H1 (cell line): ENCODE results near the gene STXBP5L.

Experiments
- CREB1 ChIP-seq: IDR thresholded peaks from 2 replicates; pipeline ENCODE4 v1.6.1; 2012; ENCODE audit warnings: inconsistent platforms
- EZH2 ChIP-seq: fragments of 200-600 bp; sonication (generic); IDR thresholded peaks from 2 replicates; pipeline ENCODE4 v1.7.1; 2012; ENCODE audit warnings: low read depth, mild to moderate bottlenecking, moderate library complexity, low read length, inconsistent platforms; ENCODE audit not compliant: severe bottlenecking
- JUN ChIP-seq: IDR thresholded peaks from 2 replicates; pipeline ENCODE4 v1.6.1; 2011; ENCODE audit warnings: low read depth, mild to moderate bottlenecking, improper control_type of control experiment, low read length
- JUND ChIP-seq: IDR thresholded peaks from 2 replicates; pipeline ENCODE4 v1.6.1; 2011; ENCODE audit warnings: mild to moderate bottlenecking, improper control_type of control experiment, low read length
- NRF1 ChIP-seq: IDR thresholded peaks from 2 replicates; pipeline ENCODE4 v1.6.1; 2011; ENCODE audit warnings: mild to moderate bottlenecking, low read depth, low read length, improper control_type of control experiment
- POLR2A ChIP-seq, 2 experiments: IDR thresholded peaks; 1 replicate in 1 of 2; 2 replicates in 1 of 2; pipeline ENCODE4 v1.6.1; 2011; ENCODE audit warnings: low read depth in 2 of 2, low read length in 2 of 2, mild to moderate bottlenecking in 2 of 2; ENCODE audit errors: control extremely low read depth in 1 of 2
- RXRA ChIP-seq: IDR thresholded peaks from 2 replicates; pipeline ENCODE4 v1.6.1; 2011; ENCODE audit warnings: low read depth, mild to moderate bottlenecking, low read length, moderate library complexity; ENCODE audit not compliant: insufficient read depth
- SUZ12 ChIP-seq: fragments of 200-600 bp; sonication (generic); IDR thresholded peaks from 2 replicates; pipeline ENCODE4 v1.6.1; 2012; ENCODE audit warnings: mild to moderate bottlenecking, inconsistent platforms, low read length, moderate library complexity, mixed read lengths
- TAF7 ChIP-seq: optimal IDR thresholded peaks from 2 replicates; pipeline ENCODE3; 2011; ENCODE audit warnings: low read depth, mild to moderate bottlenecking, inconsistent platforms, low read length, moderate library complexity, borderline replicate concordance
- TCF12 ChIP-seq: IDR thresholded peaks from 2 replicates; pipeline ENCODE4 v1.6.1; 2011; ENCODE audit warnings: low read depth, mild to moderate bottlenecking, low read length
- TF ChIP-seq, protein P1 (sequence below), 3 experiments: IDR thresholded peaks; 1 replicate in 2 of 3; 2 replicates in 1 of 3; pipeline versions ENCODE4 v1.5.1 to v1.6.1; 2011; ENCODE audit warnings: low read length in 3 of 3, mild to moderate bottlenecking in 3 of 3, inconsistent platforms in 2 of 3, low read depth in 1 of 3, moderate library complexity in 1 of 3; ENCODE audit not compliant: insufficient read depth in 1 of 3; ENCODE audit errors: control extremely low read depth in 1 of 3
- TF ChIP-seq, protein P2 (sequence below): IDR thresholded peaks from 2 replicates; pipeline ENCODE4 v1.6.1; 2011; ENCODE audit warnings: low read length, improper control_type of control experiment

DNA sequence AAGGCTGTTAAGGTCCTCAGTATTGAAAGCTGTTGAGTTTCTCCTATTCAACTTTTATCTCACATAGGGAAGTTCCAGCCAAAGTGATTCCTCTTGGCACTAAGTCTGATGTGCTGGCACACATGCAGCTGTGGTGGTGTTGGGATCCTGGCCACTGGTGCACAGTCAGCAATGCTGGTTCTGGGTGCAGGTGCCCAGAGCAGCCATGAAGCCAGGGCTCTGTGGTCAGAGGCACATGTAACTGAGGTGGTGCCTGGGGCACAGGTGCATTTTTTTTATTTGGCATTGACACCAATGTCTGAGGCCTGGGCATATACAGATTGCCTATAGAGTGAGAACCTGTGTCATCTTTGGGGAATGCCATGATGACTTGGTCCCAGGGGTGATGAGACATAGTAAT lies 366.4 kb downstream of the STXBP5L start:
- TF ChIP-seq, protein P1, sequence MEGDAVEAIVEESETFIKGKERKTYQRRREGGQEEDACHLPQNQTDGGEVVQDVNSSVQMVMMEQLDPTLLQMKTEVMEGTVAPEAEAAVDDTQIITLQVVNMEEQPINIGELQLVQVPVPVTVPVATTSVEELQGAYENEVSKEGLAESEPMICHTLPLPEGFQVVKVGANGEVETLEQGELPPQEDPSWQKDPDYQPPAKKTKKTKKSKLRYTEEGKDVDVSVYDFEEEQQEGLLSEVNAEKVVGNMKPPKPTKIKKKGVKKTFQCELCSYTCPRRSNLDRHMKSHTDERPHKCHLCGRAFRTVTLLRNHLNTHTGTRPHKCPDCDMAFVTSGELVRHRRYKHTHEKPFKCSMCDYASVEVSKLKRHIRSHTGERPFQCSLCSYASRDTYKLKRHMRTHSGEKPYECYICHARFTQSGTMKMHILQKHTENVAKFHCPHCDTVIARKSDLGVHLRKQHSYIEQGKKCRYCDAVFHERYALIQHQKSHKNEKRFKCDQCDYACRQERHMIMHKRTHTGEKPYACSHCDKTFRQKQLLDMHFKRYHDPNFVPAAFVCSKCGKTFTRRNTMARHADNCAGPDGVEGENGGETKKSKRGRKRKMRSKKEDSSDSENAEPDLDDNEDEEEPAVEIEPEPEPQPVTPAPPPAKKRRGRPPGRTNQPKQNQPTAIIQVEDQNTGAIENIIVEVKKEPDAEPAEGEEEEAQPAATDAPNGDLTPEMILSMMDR (IDR thresholded peaks at IDR 0.05; ENCODE audit: control extremely low read depth in 1 of 3, insufficient read depth in 1 of 3, low read depth in 1 of 3, low read length in 3 of 3), result no peak
- no peak for TF ChIP-seq RXRA
- no peak for TF ChIP-seq EZH2
- TF ChIP-seq JUND, result no peak
- no peak for TF ChIP-seq POLR2A (IDR thresholded peaks at IDR 0.05; ENCODE audit: control extremely low read depth in 1 of 2, low read depth in 2 of 2, low read length in 2 of 2)
- no peak for TF ChIP-seq JUN
- TF ChIP-seq SUZ12, result no peak
- TF ChIP-seq, protein P2, sequence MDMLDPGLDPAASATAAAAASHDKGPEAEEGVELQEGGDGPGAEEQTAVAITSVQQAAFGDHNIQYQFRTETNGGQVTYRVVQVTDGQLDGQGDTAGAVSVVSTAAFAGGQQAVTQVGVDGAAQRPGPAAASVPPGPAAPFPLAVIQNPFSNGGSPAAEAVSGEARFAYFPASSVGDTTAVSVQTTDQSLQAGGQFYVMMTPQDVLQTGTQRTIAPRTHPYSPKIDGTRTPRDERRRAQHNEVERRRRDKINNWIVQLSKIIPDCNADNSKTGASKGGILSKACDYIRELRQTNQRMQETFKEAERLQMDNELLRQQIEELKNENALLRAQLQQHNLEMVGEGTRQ, result no peak
- no peak for TF ChIP-seq TAF7
- no peak for TF ChIP-seq CREB1
- TF ChIP-seq TCF12, result no peak
- no peak for TF ChIP-seq NRF1
